ENCODE results near the gene ISG20L2. TPM values are rescaled to one million over a fixed set of nuclear protein-coding genes. Genes with fewer than 3 reads are reported as not detected.

Gene ISG20L2
- total RNA-seq, 2 donors from 2014 or later = 19.4 to 34.4 TPM

DNA sequence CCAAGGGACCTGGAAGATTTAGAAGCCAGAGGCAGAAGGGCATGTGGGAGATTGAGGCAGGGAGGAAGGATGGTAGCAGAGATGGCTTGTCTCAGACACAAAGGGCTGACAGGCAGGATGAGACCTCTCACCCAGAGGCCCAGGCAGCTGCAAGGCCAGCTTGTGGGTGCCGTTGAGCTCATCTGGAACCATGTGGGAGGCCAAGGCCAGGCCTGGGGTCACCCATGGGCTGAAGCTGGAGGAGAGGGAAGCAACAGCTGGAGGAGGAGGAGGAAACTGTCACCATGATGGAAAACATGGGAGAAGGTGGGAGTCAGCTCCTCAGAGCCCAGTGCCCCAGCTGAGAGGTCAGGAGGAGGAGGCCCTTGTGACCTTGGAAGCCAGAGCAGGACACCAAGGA lies 29.6 kb downstream of the ISG20L2 start:
- Histone ChIP-seq H3K4me1 (replicated peaks) (no peaks in the 10 kb centered on the region), H3K4me3 (no peak overlapping the region), H3K9me3 (no peaks in the 10 kb centered on the region), H3K27ac (no peak overlapping the region), H3K27me3 (replicated peaks; ENCODE audit: insufficient read depth) (no peaks in the 10 kb centered on the region), H3K36me3 (no peaks in the 10 kb centered on the region)
- WGBS = 86% methylated on average over 1 of the region's 1 CpG
- intact Hi-C loops (cut with DNase I) = loop anchor here (10.0 kb wide), 1 partner anchor 166 kb away; the partner anchor contains the start of gene NTRK1
- TF ChIP-seq POLR2A (IDR thresholded peaks at IDR 0.05) (no peak), POLR2AphosphoS5 (IDR thresholded peaks at IDR 0.05) (no peak)
- TF ChIP-seq, protein P1, sequence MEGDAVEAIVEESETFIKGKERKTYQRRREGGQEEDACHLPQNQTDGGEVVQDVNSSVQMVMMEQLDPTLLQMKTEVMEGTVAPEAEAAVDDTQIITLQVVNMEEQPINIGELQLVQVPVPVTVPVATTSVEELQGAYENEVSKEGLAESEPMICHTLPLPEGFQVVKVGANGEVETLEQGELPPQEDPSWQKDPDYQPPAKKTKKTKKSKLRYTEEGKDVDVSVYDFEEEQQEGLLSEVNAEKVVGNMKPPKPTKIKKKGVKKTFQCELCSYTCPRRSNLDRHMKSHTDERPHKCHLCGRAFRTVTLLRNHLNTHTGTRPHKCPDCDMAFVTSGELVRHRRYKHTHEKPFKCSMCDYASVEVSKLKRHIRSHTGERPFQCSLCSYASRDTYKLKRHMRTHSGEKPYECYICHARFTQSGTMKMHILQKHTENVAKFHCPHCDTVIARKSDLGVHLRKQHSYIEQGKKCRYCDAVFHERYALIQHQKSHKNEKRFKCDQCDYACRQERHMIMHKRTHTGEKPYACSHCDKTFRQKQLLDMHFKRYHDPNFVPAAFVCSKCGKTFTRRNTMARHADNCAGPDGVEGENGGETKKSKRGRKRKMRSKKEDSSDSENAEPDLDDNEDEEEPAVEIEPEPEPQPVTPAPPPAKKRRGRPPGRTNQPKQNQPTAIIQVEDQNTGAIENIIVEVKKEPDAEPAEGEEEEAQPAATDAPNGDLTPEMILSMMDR (IDR thresholded peaks at IDR 0.05) = no peak
- no peak for DNase-seq (ENCODE audit: low spot score)

DNA sequence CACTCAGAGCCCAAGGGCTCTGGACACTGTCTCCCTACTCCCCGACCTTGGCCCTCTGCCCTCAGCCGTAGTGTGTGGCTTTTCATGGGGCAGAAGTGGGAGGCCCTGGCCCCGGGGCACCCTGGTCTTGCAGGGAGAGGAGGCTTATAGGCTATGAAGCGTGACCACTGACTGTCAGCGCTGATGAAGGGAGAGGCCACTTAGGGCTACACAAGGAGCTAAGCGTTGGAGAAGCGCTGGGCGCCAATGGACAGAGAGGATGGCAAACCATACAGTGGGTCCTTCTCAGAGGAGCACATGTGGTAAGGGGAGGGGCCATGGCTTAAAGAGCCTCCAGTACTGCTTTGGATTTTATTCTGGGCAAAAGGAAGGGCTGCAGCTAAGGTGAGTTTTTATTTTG lies 31.1 kb downstream of the ISG20L2 start:
- Histone ChIP-seq H3K9me3 (no peaks in the 10 kb centered on the region), H3K27me3 (replicated peaks; ENCODE audit: insufficient read depth) (no peaks in the 10 kb centered on the region), H3K4me1 (replicated peaks) (peaks cover 7% of the 10 kb centered on the region), H3K36me3 (no peaks in the 10 kb centered on the region), H3K4me3 (no peak overlapping the region), H3K27ac (no peak overlapping the region)
- TF ChIP-seq, protein P1 (IDR thresholded peaks at IDR 0.05) = no peak
- TF ChIP-seq POLR2A (IDR thresholded peaks at IDR 0.05) (no peak), POLR2AphosphoS5 (IDR thresholded peaks at IDR 0.05) (no peak)
- no peak for DNase-seq (ENCODE audit: low spot score)
- intact Hi-C loops (cut with DNase I) = loop anchor here (10.0 kb wide), 1 partner anchor 167 kb away; the partner anchor contains the start of gene NTRK1
- 64% methylated on average over 8 of the region's 8 CpGs for whole genome bisulfite sequencing

GRCh38 chr1:156696755-156697154 lies 31.8 kb downstream of the ISG20L2 start:
- Histone ChIP-seq H3K27me3 (replicated peaks; ENCODE audit: insufficient read depth) (no peaks in the 10 kb centered on the region), H3K4me3 (no peak overlapping the region), H3K4me1 (replicated peaks) (peaks cover 8% of the 10 kb centered on the region), H3K9me3 (no peaks in the 10 kb centered on the region), H3K27ac (no peak overlapping the region), H3K36me3 (no peaks in the 10 kb centered on the region)
- no peak for DNase-seq (ENCODE audit: low spot score)
- WGBS = 65% methylated on average over 8 of the region's 8 CpGs
- TF ChIP-seq, protein P1 (IDR thresholded peaks at IDR 0.05) = no peak
- TF ChIP-seq POLR2AphosphoS5 (IDR thresholded peaks at IDR 0.05) (no peak), POLR2A (IDR thresholded peaks at IDR 0.05) (no peak)
- intact Hi-C loops (cut with DNase I) = loop anchor here (10.0 kb wide), 1 partner anchor 168 kb away; the partner anchor contains the start of gene NTRK1

- WGBS = 55% methylated on average over 5 of the region's 5 CpGs
- H3K36me3 ChIP-seq = no peaks in the 10 kb centered on the region
- TF ChIP-seq, protein P1 (IDR thresholded peaks at IDR 0.05) = no peak
- TF ChIP-seq POLR2AphosphoS5 (IDR thresholded peaks at IDR 0.05) = no peak
- no peak for TF ChIP-seq POLR2A (IDR thresholded peaks at IDR 0.05)
- peaks cover 8% of the 10 kb centered on the region for H3K4me1 ChIP-seq (replicated peaks)
- peak overlapping the region in 1 of 2 donors; percentile 54 for H3K27ac ChIP-seq
- H3K4me3 ChIP-seq = no peak overlapping the region
- H3K27me3 ChIP-seq (replicated peaks; ENCODE audit: insufficient read depth) = peaks cover 4% of the 10 kb centered on the region
- intact Hi-C loops (cut with DNase I) = loop anchor here (10.0 kb wide), 1 partner anchor 170 kb away; the partner anchor contains the start of gene NTRK1
- DNase-seq (ENCODE audit: low spot score) = no peak
- no peaks in the 10 kb centered on the region for H3K9me3 ChIP-seq
Measured at GRCh38 chr1:156694690-156694962, 33.9 kb downstream of the ISG20L2 start.

All from prostate gland (tissue), 2 donors.